Neuronal stem cell (in vitro differentiated cells): ENCODE data around the gene TPRG1. TPM values are rescaled to one million over a fixed set of nuclear protein-coding genes. Genes with fewer than 3 reads are reported as not detected.

Experiments used
- DNase-seq: peaks from one replicate; pipeline ENCODE4 v3.0.0-alpha.2; 2013; ENCODE audit warnings: low spot score
- H2AFZ ChIP-seq: one replicate; pipeline ENCODE4 v1.6.1; 2013; ENCODE audit warnings: mild to moderate bottlenecking, low read length, inconsistent platforms
- H2AK5ac ChIP-seq: 2 replicates; pipeline ENCODE4 v1.6.1; 2013; ENCODE audit warnings: low read depth, mild to moderate bottlenecking, inconsistent platforms, low read length, moderate library complexity, mixed read lengths
- H2BK120ac ChIP-seq: 2 replicates; pipeline ENCODE4 v1.6.1; 2013; ENCODE audit warnings: low read depth, mild to moderate bottlenecking, inconsistent platforms, low read length, moderate library complexity, mixed read lengths
- H2BK12ac ChIP-seq: one replicate; pipeline ENCODE4 v1.6.1; 2013; ENCODE audit warnings: low read length, inconsistent platforms
- H2BK15ac ChIP-seq: 2 replicates; pipeline ENCODE4 v1.6.1; 2013; ENCODE audit warnings: mild to moderate bottlenecking, low read length, inconsistent platforms, mixed read lengths
- H2BK5ac ChIP-seq: one replicate; pipeline ENCODE4 v1.6.1; 2013; ENCODE audit warnings: inconsistent platforms, mild to moderate bottlenecking, low read length, moderate library complexity
- H3K14ac ChIP-seq: one replicate; pipeline ENCODE4 v1.6.1; 2013; ENCODE audit warnings: low read length, inconsistent platforms
- H3K18ac ChIP-seq: 2 replicates; pipeline ENCODE4 v1.6.1; 2013; ENCODE audit warnings: low read length, inconsistent platforms
- H3K23ac ChIP-seq: 2 replicates; pipeline ENCODE4 v1.6.1; 2013; ENCODE audit warnings: low read depth, mild to moderate bottlenecking, mixed read lengths, low read length, inconsistent platforms; ENCODE audit not compliant: poor library complexity
- H3K27ac ChIP-seq: replicated peaks from 3 replicates; pipeline ENCODE4 v1.5.1; 2013; ENCODE audit warnings: low read length, inconsistent platforms
- H3K27me3 ChIP-seq, 3 experiments: 2 replicates each; pipeline ENCODE4 v1.6.1; 2013; ENCODE audit warnings: low read length in 3 of 3, mild to moderate bottlenecking in 2 of 3, inconsistent platforms in 1 of 3, low read depth in 1 of 3, mixed read lengths in 1 of 3, moderate library complexity in 1 of 3; ENCODE audit not compliant: control insufficient read depth in 3 of 3, insufficient read depth in 3 of 3
- H3K36me3 ChIP-seq, 2 donors: replicated peaks in 1 of 2; 2 replicates each; pipeline ENCODE4 v1.6.1; 2013; ENCODE audit warnings: low read length in 2 of 2; ENCODE audit not compliant: control insufficient read depth in 2 of 2, insufficient read depth in 2 of 2
- H3K4ac ChIP-seq: 2 replicates; pipeline ENCODE4 v1.6.1; 2013; ENCODE audit warnings: inconsistent platforms, mild to moderate bottlenecking, low read length, moderate library complexity
- H3K4me1 ChIP-seq, 2 donors: 1 replicate in 1 of 2; 2 replicates in 1 of 2; pipeline ENCODE4 v1.6.1; 2013; ENCODE audit warnings: low read length in 2 of 2, low read depth in 1 of 2; ENCODE audit not compliant: control insufficient read depth in 2 of 2, insufficient read depth in 1 of 2
- H3K4me2 ChIP-seq: one replicate; pipeline ENCODE4 v1.6.1; 2013; ENCODE audit warnings: mild to moderate bottlenecking, low read length, inconsistent platforms; ENCODE audit not compliant: insufficient read depth, poor library complexity, severe bottlenecking
- H3K4me3 ChIP-seq, 2 donors: 2 replicates each; pipeline ENCODE4 v1.5.1; 2013; ENCODE audit warnings: low read length in 2 of 2, mild to moderate bottlenecking in 2 of 2, inconsistent platforms in 1 of 2, moderate library complexity in 1 of 2
- H3K79me1 ChIP-seq: one replicate; pipeline ENCODE4 v1.6.1; 2013; ENCODE audit warnings: low read depth, mild to moderate bottlenecking, inconsistent platforms, low read length, moderate library complexity
- H3K9ac ChIP-seq: one replicate; pipeline ENCODE4 v1.6.1; 2013; ENCODE audit warnings: mild to moderate bottlenecking, low read depth, low read length, inconsistent platforms; ENCODE audit not compliant: poor library complexity
- H3K9me3 ChIP-seq, 2 donors: replicated peaks in 1 of 2; 2 replicates each; pipeline versions ENCODE3 to v1.6.1; 2013; ENCODE audit warnings: low read length in 2 of 2, mild to moderate bottlenecking in 2 of 2, inconsistent platforms in 1 of 2, low read depth in 1 of 2, mixed read lengths in 1 of 2, moderate library complexity in 1 of 2; ENCODE audit not compliant: control insufficient read depth in 2 of 2, insufficient read depth in 1 of 2
- H4K8ac ChIP-seq: one replicate; pipeline ENCODE4 v1.6.1; 2013; ENCODE audit warnings: low read depth, mild to moderate bottlenecking, inconsistent platforms, low read length, moderate library complexity
- H4K91ac ChIP-seq: one replicate; pipeline ENCODE4 v1.6.1; 2013; ENCODE audit warnings: low read length, low read depth, mild to moderate bottlenecking, inconsistent platforms; ENCODE audit not compliant: poor library complexity
- WGBS, 2 donors: extraction: QIAGEN DNeasy Blood & Tissue Kit; methylation state at CpG; one replicate each; pipeline ENCODE4 v1.1.7; 2013; ENCODE audit warnings: missing lambda C conversion rate in 2 of 2, mixed read lengths in 1 of 2; ENCODE audit not compliant: insufficient read length in 2 of 2, insufficient replicate concordance in 1 of 2; ENCODE audit errors: extremely low coverage in 2 of 2; 5-methylcytosine and 5-hydroxymethylcytosine counted together
- polyA plus RNA-seq, 2 experiments: library from polyadenylated mRNA; stranded (reverse); fragments of 200-250 nt; gene quantifications; one replicate each; pipeline ENCODE4 v1.2.3, GENCODE V29; 2013

The TPRG1 gene
- polyA plus RNA-seq (2013, experiment 1 of 2), result 0.24 TPM
- polyA plus RNA-seq (2013, experiment 2 of 2), result 0.18 TPM

GRCh38 chr3:189171707-189172106 is at the start of gene TPRG1:
Gene TPRG1, plus strand, starts transcription at chr3:189171971. Its CDS starts 35,414 bp downstream, at chr3:189207385.
- H2BK12ac ChIP-seq, result no peak within 1 kb of the TSS
- no peak within 1 kb of the TSS for H3K14ac ChIP-seq
- no CpG with 5 or more reads among the region's 1 CpG for whole genome bisulfite sequencing, 2 donors

GRCh38 chr3:189122110-189122509 is 49.7 kb upstream of the TPRG1 start:
- Histone ChIP-seq H3K4ac (no peak overlapping the region), H3K27me3 (no peaks in the 10 kb centered on the region), H2BK15ac (no peak overlapping the region), H3K18ac (no peak overlapping the region), H3K23ac (no peak overlapping the region), H2AK5ac (no peak overlapping the region), H4K91ac (no peak overlapping the region), H2BK12ac (no peak overlapping the region), H3K27ac (no peak overlapping the region), H3K9me3 (no peaks in the 10 kb centered on the region), H3K4me2 (no peak overlapping the region), H4K8ac (no peak overlapping the region), H2BK5ac (no peak overlapping the region), H2BK120ac (no peak overlapping the region), H3K36me3 (no peaks in the 10 kb centered on the region), H3K79me1 (no peaks in the 10 kb centered on the region), H3K9ac (no peak overlapping the region), H3K14ac (no peak overlapping the region), H2AFZ (no peak overlapping the region), H3K4me3 (no peak overlapping the region), H3K4me1 (no peaks in the 10 kb centered on the region)
- no peak for DNase-seq
- no CpG with 5 or more reads among the region's 2 CpGs for WGBS, 2 donors

More at GRCh38 chr3:189171707-189172106, at the start of gene TPRG1:
- H3K4ac ChIP-seq, result no peak within 1 kb of the TSS
- no peak within 1 kb of the TSS for H3K9ac ChIP-seq
- H2BK120ac ChIP-seq, result no peak within 1 kb of the TSS
- H4K8ac ChIP-seq, result no peak within 1 kb of the TSS
- no peaks in the 10 kb centered on the region for H3K36me3 ChIP-seq
- H3K4me3 ChIP-seq, result no peak within 1 kb of the TSS
- no peaks in the 10 kb centered on the region for H3K9me3 ChIP-seq
- no peaks in the 10 kb centered on the region for H3K27me3 ChIP-seq
- no peak within 1 kb of the TSS for H2AFZ ChIP-seq
- H3K18ac ChIP-seq, result no peak within 1 kb of the TSS
- no peak within 1 kb of the TSS for H3K4me2 ChIP-seq
- no peak within 1 kb of the TSS for H4K91ac ChIP-seq
- no peak within 1 kb of the TSS for H2AK5ac ChIP-seq
- no peak within 1 kb of the TSS for H3K23ac ChIP-seq
- H2BK5ac ChIP-seq, result no peak within 1 kb of the TSS
- no peak for DNase-seq
- H3K79me1 ChIP-seq, result no peaks in the 10 kb centered on the region
- no peak within 1 kb of the TSS for H2BK15ac ChIP-seq
- H3K4me1 ChIP-seq, result no peaks in the 10 kb centered on the region
- no peak within 1 kb of the TSS for H3K27ac ChIP-seq

- no peak overlapping the region for H3K4me2 ChIP-seq
- no peaks in the 10 kb centered on the region for H3K79me1 ChIP-seq
- H2AFZ ChIP-seq, result no peak overlapping the region
- no peaks in the 10 kb centered on the region for H3K36me3 ChIP-seq
- DNase-seq, result no peak
- no peak overlapping the region for H3K14ac ChIP-seq
- H3K4me3 ChIP-seq, result no peak overlapping the region
- no peak overlapping the region for H2BK15ac ChIP-seq
- H3K4me1 ChIP-seq, result no peaks in the 10 kb centered on the region
- no peak overlapping the region for H3K27ac ChIP-seq
- H3K27me3 ChIP-seq, result no peaks in the 10 kb centered on the region
- WGBS, 2 donors, result no CpG with 5 or more reads among the region's 5 CpGs
- H3K9ac ChIP-seq, result no peak overlapping the region
- H4K91ac ChIP-seq, result no peak overlapping the region
- H3K9me3 ChIP-seq, result no peaks in the 10 kb centered on the region
- no peak overlapping the region for H2BK5ac ChIP-seq
- no peak overlapping the region for H2BK120ac ChIP-seq
- H4K8ac ChIP-seq, result no peak overlapping the region
- H3K4ac ChIP-seq, result no peak overlapping the region
- H3K23ac ChIP-seq, result no peak overlapping the region
- H2BK12ac ChIP-seq, result no peak overlapping the region
- H3K18ac ChIP-seq, result no peak overlapping the region
- H2AK5ac ChIP-seq, result no peak overlapping the region
Measured at GRCh38 chr3:189122526-189123205, 49.1 kb upstream of the TPRG1 start.

GRCh38 chr3:189123595-189124387 is 48.0 kb upstream of the TPRG1 start:
- Histone ChIP-seq H3K27me3 (no peaks in the 10 kb centered on the region), H3K23ac (no peak overlapping the region), H3K36me3 (no peaks in the 10 kb centered on the region), H2AFZ (no peak overlapping the region), H3K27ac (no peak overlapping the region), H2BK120ac (no peak overlapping the region), H3K9ac (no peak overlapping the region), H3K18ac (no peak overlapping the region), H3K4me3 (no peak overlapping the region), H4K8ac (no peak overlapping the region), H3K4me1 (no peaks in the 10 kb centered on the region), H2AK5ac (no peak overlapping the region), H2BK15ac (no peak overlapping the region), H3K4ac (no peak overlapping the region), H4K91ac (no peak overlapping the region), H2BK5ac (no peak overlapping the region), H3K79me1 (no peaks in the 10 kb centered on the region), H3K4me2 (no peak overlapping the region), H2BK12ac (no peak overlapping the region), H3K14ac (no peak overlapping the region), H3K9me3 (no peaks in the 10 kb centered on the region)
- WGBS, 2 donors, result no CpG with 5 or more reads among the region's 11 CpGs
- DNase-seq, result no peak
